ENCODE results near the gene EXT2.

DNA sequence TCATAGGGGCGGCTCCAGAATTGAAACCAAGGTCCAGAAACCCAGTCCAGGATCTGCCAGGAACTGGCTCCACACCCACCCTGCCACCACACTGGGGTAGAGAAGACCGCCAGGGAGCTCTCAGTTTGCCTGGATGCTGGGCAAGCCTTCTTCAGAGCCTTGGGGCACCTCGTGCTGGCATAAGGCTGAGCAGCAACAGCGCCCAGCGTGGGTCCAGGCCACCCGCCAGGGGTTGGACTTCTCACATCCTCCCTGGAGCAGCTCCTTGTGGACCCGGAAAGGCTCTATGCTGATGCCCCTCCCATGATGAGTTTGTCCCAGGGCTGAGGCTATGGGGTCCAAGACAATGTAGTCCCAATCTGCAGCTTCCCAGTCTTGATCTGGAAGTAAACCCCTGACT lies 184.8 kb downstream of the EXT2 start:
- TF ChIP-seq, protein P1, sequence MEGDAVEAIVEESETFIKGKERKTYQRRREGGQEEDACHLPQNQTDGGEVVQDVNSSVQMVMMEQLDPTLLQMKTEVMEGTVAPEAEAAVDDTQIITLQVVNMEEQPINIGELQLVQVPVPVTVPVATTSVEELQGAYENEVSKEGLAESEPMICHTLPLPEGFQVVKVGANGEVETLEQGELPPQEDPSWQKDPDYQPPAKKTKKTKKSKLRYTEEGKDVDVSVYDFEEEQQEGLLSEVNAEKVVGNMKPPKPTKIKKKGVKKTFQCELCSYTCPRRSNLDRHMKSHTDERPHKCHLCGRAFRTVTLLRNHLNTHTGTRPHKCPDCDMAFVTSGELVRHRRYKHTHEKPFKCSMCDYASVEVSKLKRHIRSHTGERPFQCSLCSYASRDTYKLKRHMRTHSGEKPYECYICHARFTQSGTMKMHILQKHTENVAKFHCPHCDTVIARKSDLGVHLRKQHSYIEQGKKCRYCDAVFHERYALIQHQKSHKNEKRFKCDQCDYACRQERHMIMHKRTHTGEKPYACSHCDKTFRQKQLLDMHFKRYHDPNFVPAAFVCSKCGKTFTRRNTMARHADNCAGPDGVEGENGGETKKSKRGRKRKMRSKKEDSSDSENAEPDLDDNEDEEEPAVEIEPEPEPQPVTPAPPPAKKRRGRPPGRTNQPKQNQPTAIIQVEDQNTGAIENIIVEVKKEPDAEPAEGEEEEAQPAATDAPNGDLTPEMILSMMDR (conservative IDR thresholded peaks at IDR 0.05 in 1 of 2, IDR thresholded peaks at IDR 0.05 in 1 of 2; ENCODE audit: low read depth in 1 of 2, low read length in 2 of 2), result no peak
- TF ChIP-seq EZH2 (IDR thresholded peaks at IDR 0.05; ENCODE audit: low read length, missing control alignments), result no peak
